Limb (tissue), 2 donors: Measurements from ENCODE around the gene CLK3.

ENCODE experiments used
- DNase-seq, 2 donors: peaks; one replicate each; pipeline ENCODE4 v3.0.0-alpha.2; 2016; ENCODE audit errors: extremely low spot score in 2 of 2

The CLK3 gene

DNA sequence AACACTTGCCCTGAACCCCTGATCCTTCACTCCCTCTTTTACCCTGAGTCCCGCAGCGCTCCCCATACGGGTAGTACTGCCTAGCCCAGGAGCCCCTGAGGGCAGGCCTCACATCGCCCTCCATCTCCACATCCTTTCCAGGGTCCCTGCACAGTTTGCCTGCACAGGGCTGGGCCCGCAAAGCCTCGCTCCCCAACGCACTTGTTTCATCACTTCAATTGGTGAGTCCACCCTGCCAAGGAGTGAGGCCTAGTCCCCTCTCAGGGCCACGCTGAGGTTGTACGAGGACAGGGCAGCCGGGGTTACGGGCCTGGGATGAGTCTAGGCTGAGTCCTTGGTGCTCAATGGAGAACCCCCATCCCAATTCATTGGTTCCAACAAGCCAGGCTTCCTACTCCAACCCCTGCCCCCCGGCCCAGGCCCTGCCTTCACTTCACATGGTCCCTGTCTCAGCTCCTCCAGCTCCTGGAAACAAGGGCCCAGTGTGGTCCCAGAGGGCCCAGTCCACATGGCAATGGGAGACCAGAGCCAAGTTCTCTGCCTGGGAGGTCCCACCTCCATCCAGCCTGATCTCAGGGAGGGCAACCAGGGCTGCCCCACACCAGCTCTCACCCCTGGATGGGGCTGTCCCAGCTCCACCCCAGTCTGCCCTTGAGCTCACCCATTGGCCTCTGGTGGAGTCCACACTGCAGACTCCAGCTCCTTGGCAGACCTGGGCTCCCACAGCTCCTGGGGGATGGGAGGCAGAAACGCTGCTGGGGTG lies 12.4 kb upstream of the CLK3 start:
- no peak for DNase-seq

DNA sequence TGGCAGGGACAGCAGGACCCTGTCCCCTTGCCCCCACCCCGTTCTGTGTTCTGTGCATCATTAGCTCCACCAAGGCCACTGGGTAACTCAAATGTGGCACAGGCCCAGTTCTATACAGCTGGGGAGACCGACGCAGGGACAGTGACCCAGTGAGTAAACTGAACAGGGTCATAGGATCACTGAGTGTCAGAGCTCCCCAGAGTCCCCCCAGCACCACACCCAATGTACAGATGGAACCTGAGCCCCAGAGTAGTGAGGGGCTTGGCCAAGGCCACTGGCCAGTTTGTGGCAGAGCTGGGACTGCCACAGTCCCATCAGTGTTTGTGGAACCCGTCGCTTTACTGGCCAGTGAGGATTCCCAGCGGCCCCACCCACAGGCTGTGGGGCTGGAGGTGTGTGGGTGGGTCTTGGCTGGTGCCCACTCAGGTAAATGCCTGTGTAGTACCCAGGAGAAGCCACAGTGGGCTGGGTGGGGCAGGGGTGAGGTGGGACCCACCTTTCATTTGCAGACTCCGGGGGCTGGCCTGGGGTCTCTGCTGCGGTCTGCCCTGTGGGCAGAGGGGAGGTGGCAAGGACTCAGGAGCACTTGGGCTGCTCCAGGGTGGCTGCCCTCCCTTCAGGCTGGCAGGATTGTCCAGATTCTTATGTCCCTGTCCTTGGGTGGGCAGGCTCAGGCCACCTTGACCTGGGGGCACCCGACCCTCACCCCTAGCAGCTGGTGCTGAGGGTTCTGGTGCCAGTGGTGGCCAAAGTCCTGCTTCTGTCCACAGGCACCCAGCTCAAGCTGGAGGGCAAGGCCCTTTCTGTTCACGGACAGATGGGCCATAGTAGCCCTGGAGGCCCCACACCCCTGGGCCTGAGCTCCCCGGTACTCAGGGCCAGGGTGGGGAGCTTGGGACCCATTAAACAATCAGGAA lies 11.6 kb upstream of the CLK3 start:
- DNase-seq: no peak

- no peak for DNase-seq
These were observed 10.4 kb upstream of the CLK3 start for GRCh38 chr15:74604983-74605794.

GRCh38 chr15:74605795-74606150 lies 9.9 kb upstream of the CLK3 start:
- no peak for DNase-seq

- DNase-seq: no peak
These were observed 6.8 kb upstream of the CLK3 start for GRCh38 chr15:74608786-74609185.

- no peak for DNase-seq
These were observed 5.7 kb upstream of the CLK3 start for GRCh38 chr15:74609938-74610301.

DNA sequence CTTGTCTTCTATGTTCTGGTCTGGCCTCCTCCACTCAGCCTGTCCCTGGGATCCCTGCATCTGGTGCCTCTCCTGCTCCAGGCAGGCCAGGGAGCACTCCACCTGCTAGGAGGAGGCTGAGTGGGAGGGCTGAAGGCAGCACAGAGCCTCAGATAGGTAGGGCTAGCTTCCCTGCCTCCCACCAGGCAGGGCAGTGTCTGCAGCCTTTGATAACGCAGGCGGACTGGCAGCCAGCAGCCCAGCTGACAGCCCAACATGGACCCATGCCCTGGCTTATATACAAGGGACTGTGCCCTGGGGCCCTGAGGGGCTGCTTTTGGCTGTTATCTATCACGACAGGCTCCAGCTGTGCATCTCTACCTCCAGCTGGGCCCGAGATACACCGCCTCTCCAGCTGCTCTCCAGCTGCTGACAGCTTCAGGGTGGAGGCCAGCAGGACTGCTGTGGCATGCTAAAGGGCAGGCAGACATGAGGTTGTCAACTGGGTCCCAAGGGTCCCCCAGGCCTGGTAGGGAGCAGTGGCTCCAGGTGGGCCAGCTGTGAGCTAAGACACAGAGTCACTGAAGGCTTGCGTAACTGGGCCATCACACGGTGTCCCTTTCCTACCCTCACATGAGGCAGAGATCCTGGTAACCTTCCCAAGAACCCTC lies 5.2 kb upstream of the CLK3 start:
- DNase-seq: peak; percentile 57 to 59

- no peak for DNase-seq
These were observed 4.3 kb upstream of the CLK3 start for GRCh38 chr15:74611341-74611740.

DNA sequence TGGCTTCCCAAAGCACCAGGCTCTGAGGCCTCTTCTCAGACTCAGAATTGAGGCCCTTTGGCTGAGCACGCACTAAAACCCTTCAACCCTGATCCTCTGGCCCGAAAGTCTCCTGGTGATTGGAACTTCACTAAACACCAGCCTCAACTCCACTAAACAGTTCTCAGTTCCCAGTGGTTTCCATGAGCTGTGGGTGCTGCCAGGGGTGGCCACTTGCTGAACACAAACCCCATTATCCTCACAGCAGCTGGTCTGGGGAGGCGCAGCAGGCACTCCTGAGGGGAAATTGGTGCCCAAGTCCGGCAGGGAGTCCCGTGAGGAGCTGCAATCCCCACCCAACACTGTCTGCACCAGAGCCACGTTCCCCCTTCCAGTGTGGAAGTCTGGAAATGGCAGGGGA lies 3.8 kb upstream of the CLK3 start:
- DNase-seq: no peak

DNA sequence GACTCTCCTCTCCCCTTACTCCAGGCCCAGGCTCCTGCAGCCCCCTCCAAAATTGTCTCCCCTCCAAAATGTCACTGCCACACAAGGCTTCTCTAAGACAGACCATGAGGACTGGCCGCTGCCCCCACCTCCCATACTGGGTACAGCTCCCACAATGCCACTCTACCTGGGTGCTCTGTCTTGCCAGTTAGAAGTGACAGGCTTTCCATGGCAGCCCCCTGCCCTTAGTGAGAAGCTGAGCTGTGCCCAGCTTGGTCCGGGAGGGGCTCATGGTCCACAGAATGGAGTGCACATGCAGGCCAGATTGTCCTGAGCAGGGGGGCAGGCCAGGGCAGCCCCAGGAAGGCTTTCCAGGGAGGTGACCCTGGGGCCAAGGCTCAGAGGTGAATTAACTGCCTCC lies 3.0 kb upstream of the CLK3 start:
- no peak for DNase-seq

DNA sequence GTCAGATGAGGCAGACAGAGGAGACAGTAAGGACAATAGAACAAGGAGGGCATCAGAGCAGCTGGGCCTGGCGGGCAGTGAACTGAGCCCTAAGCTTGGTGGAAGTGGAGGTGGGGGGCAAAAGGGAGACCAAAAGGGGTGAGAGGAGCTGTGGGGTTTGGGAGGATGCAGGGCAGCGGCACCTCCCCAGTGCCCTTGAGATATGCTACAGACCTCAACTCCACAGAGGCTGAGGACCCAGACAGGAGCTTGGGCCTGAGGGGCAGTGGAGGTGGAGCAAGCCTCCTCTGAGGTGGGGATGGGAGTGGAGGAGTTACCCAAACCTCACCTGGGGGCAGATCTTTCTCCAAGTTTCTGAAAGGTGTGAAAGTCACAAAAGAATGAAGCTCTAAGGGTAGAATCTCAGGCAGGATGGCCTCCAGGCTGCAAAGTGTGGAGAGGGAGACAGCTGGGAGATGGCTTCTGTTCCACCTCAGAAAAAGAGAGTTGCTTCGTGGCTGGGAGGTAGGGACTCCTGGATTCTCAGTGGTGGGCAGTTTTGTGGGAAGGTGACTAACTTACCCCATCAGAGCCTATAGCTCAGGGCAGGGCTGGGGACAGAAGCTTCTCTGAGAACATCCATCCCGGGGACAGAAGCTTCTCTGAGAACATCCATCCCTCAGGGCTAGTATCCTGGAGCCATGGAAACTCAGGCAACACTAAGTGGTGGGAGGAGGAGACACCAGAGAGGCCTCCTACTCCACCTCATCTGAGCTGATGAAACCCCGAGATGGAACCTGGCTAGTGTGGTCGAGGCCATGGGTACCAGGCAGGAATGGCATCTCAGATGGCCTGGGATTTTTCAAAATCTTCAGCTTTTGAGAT lies 2.3 kb upstream of the CLK3 start:
- DNase-seq: no peak

DNA sequence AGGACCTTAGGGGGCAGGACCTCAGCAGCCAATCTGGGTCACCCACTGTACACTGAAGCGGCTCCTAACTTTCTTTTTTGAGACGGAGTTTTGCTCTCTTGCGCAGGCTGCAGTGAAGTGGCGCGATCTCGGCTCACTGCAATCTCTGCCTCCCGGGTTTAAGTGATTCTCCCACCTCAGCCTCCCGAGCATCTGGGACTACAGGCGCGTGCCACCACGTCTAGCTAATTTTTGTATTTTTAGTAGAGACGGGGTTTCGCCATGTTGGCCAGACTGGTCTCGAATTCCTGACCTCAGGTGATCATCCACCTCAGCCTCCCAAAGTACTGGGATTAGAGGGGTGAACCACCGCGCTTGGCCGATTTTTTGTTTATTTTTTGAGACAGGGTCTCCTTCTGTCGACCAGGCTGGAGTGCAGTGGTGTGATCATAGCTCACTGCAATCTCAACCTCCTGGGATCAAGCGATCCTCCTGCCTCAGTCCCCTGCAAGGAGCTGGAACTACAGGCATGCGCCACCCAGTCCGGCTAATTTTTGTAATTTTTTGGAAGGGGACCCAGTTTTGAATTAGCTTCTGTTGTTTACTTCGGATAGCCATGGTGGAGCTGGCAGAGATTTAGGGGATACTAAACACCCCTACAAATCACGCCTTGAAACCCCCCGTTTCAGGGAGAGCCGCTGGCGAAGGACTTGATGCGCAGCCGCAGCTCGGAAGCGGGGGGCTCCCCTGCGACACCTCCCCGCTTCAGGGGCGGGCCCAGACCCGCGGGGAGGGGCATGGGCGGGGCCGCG lies 1.5 kb upstream of the CLK3 start:
- DNase-seq: no peak

GRCh38 chr15:74614744-74615507 lies 710 bp upstream of the CLK3 start:
- peak; percentile 87 to 92 for DNase-seq

DNA sequence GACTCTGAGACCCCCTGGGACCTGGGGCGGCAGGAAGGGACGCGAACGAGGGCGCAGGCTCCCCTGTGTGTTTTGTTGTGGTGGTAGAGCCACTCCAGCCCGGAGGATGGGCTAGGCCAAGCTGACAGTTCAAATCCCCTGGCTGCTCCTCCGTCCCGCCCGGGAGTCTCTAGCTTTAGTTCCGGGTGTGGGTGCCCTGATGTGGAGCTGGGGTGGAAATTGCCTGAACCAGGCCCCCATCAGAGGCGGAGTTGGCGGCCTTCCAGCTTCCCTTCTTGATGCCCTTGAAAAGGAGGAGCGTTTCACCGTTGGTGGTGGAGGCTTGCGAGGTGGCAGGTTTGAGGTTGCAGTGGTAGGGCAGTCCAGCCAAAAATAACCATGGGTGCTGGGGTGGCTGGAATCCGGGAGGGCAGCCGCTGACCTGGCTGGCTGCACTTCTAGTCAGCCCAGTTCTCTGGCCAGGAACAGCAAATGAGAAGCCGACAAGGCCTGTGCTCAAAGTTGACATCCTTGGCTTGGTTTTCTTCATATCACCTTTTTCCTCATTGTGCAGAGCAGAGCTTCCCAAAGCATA lies 817 bp downstream of the CLK3 start:
- peak in 1 of 2 donors; percentile 66 for DNase-seq

DNA sequence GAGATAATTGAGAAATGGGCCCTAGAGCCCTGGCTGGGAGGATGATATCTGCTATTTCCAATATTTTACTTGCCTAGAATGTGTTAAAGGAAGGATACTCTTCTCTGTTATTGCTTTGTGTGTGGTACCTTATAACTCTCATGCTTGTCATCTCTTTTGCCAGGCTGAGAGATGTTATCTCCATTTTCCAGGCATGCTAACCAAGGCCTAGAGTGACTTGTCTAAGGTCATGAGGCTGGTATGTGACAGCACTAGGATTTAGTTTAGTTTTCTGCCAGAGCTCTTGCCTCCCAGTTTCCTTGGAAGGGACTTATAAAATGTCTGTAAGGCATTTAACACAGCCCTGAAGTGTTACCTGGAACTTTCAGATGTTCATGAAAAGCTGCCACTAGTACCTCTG lies 1.4 kb downstream of the CLK3 start:
- no peak for DNase-seq

DNA sequence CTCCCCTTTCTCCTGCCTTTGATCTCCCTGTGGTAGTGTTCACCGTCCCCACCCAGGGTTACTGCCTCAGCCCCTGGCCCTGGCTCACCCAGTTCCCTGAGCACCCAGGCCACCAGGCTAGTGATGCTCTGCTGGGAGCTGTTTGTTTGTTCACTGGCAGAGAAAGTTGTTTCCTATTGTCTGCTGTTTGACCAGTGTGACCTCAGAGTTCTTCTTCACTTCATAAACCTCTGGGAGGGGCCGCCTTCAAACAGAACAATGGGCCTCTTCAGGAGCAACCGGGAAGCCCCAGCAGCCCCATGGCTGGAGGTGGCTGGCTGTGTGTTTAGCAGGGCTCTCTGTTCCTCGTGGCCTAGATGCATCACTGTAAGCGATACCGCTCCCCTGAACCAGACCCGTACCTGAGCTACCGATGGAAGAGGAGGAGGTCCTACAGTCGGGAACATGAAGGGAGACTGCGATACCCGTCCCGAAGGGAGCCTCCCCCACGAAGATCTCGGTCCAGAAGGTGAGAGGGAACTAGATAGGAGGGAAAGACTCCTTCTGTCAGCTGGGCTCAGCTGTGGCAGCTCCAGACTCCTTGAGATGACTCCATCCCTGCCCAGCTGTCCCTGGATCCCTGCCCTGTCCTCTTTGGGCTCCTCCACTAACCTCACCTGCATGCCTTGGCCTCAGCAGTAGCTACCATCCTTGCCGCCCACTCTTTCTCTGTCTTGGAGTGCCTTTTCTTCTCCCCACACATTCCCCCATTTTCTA lies 3.4 kb downstream of the CLK3 start:
- DNase-seq: no peak

DNA sequence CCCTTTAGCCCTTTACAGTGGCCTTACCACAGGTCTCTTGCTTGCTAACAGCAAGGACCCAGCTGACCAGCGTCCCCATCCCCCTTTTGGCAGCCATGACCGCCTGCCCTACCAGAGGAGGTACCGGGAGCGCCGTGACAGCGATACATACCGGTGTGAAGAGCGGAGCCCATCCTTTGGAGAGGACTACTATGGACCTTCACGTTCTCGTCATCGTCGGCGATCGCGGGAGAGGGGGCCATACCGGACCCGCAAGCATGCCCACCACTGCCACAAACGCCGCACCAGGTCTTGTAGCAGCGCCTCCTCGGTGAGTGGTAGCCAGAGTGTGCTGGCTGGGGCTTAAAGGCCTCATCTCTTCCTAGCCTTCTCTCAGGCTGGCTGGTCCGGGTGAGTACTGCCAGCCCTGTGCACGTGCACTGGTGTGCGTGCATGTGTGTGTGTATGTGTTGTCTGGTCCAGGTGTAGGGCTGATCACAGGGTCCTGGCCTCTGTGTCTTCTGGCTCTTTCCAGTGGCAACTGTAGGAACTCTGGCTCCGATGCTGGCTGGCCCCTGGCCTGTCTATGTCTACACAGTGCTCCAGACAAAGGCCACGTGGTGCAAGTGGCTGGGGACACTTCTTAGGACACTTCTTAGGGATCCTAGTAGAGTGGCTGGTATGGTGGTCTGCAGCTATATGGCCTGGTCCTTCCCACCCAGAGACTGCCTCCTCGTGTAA lies 4.4 kb downstream of the CLK3 start:
- DNase-seq: peak in 1 of 2 donors; percentile 21
